ENCODE measurements around the gene SH3RF3.

SH3RF3 gene

DNA sequence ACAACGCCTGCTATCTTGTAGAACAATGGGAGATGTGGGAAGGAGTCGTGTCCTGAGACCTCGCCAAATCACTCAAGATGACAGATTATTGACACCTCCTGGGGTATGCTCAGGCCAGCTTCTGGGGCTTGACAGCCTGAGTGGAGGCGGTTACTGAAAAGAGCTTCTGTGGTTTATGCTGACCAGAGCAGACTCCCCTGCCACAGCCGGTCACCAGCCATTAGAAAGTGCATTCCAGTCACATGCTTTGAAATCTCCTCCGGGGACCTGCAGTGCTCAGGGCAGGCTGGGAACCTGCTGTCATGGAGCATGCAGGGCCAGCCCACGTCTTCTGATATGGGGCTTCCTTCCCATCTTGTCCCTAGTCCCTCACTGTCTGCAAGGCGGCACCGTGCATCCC lies 268.9 kb downstream of the SH3RF3 start:
- no peak for DNase-seq (ENCODE audit: low read depth)

GRCh38 chr2:109398366-109399015 lies 269.5 kb downstream of the SH3RF3 start:
- DNase-seq (ENCODE audit: low read depth), result no peak

DNA sequence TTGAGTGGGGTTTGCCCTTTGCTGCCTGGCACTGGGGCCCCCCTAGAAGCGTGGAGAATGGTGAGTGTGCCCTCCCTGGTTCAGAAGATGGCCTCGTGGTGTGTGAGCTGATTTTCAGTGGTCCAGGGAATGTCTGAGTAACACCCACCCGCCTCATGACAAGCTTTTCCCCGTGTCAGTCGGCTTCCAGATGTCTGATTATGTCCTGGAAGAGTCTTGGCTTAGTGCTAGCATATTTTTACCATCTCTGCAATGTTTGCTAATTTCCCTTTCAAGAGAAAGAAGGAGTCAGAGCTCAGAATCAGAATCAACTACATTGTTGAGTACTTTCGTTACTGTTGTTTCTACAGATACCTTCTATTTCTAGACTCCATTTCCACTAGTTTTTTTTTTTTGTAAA lies 270.1 kb downstream of the SH3RF3 start:
- DNase-seq (ENCODE audit: low read depth), result no peak

DNA sequence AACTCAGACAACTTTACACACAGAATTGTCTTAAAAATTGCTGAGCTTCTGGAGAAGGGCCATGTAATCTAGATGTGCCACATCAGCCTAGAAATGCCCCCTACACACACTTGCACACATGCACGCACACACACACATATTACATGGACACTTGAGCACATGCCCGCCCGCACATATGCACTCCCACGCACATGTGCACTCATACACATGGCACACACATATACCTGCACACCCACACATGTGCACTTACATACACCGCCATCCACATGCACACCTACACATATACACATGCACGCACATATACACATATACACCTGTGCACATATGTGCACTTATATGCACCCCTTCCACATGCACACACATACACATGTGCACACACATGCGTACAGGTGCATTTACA lies 271.1 kb downstream of the SH3RF3 start:
- no peak for DNase-seq (ENCODE audit: low read depth)

- DNase-seq (ENCODE audit: low read depth), result no peak
Observed at GRCh38 chr2:109401370-109401769, 272.4 kb downstream of the SH3RF3 start.

DNA sequence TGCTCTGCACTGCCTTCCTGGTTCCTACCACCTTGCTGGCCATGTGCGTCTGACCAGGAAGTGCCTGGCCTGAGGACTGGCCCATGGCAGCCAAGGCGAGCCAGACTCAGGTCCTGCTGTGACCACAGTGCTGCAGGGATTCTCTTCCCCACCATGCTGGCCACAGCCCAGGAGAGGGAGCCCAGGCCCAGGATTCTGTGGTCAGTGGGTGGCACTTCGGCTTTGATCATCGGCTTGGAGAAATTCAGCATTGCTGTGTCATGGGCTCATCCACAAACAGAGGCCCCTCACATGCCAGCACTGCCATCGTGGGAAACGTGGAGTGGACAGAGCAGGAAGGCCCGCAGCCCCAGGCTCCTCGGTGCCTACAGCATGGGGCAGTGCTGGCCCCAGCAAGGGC lies 273.2 kb downstream of the SH3RF3 start:
- DNase-seq (ENCODE audit: low read depth), result no peak

DNA sequence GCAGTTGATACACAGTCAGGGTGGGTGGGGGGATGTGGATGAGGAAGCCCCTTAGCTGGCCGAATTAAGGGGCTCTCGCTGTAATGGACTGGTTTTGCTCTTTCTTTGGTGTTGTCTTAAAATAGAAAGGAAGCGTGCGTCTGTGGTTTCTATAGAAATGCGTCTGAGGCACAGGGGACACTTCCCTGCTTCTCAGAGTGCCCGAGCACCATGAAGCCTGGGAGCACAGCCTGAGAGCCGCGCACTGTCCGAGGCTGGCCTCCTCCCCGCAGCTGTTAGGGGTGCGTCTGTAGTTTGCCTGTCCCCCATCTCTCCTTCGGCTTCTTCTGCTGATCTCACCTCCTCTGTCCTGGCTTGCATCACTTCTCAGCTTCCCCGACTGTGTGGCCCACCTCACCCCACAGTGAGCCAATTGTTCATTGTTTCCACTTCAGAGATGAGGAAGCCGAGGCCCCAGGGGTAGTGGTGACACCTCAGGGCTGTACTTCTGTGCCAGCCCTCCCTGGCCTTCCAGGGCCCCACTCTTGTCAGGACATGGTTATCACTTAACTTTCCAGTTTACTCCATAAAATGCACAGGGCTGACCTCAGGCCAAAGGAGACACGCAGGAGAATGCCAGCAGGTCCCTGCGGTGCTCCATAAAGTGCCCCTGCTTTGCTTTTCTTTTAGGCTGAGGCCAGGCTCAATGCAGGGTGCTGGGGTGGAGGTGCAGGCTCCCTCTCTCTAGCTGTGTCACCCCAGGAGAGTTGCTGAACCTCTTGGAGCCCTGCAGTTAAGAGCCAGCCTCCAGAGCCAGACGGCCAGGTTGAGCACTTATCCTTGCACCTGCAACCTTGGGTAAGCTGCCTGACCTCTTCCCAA lies 274.2 kb downstream of the SH3RF3 start:
- DNase-seq (ENCODE audit: low read depth), result no peak

DNA sequence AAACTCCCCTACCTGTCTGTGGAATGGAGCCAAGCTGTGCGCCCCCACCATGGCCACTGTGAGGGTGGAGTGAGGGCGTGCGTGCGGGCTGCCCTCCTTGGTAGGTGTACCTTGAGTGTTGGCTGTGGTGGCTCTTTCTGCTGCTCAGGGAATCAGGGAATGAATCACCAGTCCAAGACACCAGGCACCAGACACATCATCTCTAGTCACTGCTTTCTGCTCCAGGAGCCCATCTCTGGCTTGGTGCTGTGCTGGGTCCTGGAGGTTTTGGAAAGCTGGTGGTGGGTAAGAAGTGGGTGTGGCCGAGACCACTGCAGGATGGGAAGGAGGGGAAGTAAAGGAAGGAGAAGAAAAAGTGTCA lies 274.8 kb downstream of the SH3RF3 start:
- DNase-seq (ENCODE audit: low read depth), result no peak

DNA sequence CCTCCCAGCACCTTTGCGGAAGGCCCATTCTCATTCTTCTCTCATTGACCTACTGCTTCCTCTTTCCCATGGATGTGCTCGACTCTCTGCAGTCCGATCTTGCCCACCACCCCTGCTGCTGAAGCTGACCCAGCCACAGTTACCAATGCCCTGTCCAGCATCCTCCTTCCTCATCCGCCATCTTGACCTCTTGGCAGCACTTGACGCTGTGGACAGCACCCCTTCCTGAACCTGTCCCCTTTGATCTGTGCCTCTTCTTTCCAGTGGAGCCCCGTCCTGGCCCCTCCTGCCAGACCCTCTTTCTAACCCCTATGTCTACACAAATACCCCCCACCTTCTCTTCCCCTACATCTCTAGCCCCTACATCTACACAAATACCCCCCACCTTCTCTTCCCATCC lies 275.7 kb downstream of the SH3RF3 start:
- DNase-seq (ENCODE audit: low read depth), result no peak

- no peak for DNase-seq (ENCODE audit: low read depth)
Observed at GRCh38 chr2:109405873-109406272, 276.9 kb downstream of the SH3RF3 start.

DNA sequence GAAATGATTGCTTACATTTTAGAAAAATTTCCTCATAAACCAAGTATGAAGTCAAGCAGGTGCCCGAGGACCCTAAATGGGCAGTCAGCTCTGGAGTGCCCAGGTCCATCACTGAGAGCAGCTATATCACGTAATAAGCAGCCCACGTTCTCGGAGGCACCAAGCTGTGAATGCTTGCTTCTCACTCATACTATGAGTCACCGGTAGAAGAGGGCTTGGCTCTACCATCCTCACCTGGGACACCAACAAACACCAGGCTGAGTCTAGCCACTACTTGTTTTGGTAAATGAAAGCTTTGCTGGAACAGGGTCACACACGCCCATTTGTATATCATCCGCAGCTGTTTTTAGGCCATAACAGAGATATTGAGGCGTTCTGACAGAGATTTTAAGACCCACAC lies 277.3 kb downstream of the SH3RF3 start:
- DNase-seq (ENCODE audit: low read depth), result no peak

DNA sequence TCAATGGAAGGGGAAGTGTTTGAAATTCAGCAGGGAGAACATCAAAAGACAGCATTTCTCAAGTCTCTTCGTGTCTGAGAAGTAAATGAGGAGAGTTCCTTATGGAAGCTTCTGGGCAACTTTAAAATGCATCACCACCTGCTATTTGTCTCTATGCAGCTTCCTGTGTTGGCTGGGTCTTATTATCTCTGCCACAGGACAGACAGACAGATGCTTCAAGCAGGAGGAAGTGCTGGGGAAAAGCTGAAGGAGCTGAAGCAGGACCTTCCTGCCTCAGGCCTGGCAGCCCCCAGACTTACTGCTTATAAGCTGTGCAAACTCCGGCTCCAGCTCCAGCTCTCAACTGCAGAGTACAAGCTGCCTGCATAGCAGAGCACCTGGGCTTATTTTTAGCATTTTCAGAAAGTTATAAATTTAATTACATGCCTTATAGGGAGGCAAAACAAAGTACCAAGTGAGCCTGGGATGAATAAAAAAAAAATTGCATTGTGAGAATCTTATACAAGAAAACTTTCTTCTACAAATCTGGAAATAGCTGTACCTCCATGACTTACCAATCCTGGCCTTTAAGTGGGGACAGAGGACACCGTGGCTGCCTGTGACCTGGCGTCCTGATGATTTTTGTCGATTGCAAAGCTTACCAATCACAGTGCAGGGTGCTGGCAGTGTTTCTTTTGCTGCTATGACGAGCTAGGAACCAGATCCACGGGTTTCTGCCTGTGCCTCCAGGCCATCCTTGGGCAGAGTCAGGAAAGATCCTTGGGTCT lies 278.5 kb downstream of the SH3RF3 start:
- no peak for DNase-seq (ENCODE audit: low read depth)

GRCh38 chr2:109408043-109408335 lies 279.0 kb downstream of the SH3RF3 start:
- no peak for DNase-seq (ENCODE audit: low read depth)

DNA sequence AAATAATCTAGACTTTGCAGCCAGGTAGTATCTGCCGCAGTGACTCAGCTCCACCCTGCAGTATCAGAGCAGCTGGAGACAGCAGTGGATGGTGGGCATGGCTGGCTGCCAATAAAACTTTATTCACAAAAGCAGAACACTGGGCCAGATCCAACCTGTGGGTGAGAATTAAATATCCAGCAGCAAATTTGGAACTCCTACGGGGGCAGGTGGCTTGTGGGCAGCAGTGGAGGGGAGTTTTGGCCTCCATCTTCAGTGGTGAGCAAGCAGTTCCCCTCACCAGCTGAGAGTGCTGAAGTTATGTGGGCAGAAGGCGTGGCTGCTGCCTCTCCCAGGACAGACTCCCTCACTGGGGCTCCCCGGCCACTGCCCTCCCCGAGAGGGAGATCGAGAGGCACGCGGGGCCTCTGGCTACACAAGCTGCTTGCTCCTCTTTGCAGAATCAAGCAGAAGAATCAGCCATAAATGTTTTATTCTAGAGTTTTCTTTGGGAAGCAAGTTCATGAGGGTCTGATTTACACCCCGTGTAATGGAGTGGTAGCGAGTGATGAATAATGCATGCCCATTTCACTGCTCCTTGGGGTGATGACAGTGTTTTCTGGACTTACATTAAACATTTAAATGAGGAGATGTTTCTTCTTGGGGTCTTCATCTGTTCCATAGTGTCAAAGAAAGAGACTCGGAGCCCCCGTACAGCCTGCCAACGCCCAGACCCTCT lies 280.5 kb downstream of the SH3RF3 start:
- no peak for DNase-seq (ENCODE audit: low read depth)

- DNase-seq (ENCODE audit: low read depth), result no peak
Observed at GRCh38 chr2:109410039-109410815, 281.2 kb downstream of the SH3RF3 start.

- no peak for DNase-seq (ENCODE audit: low read depth)
Observed at GRCh38 chr2:109411640-109412325, 282.8 kb downstream of the SH3RF3 start.

DNA sequence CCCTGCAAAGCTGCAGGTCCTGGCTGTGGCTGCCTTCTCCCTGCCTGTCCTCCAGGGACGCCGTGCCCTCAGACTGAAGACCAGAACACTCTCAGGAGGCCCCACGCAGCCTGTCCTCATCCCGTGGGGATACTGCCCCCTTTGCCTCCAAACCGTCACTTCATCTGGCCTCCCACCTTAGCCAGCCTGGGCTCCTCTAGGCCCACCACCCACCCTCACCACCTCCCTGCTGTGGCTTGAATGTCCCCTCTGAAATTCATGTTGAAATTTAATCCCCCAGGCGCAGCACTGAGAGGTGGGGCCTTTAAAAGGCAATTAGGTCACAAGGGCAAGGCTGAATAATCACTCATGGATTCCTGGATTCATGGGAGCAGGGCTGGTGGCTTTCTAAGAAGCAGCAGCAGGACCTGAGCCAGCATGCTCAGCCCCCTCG lies 286.6 kb downstream of the SH3RF3 start:
- DNase-seq (ENCODE audit: low read depth), result no peak

DNA sequence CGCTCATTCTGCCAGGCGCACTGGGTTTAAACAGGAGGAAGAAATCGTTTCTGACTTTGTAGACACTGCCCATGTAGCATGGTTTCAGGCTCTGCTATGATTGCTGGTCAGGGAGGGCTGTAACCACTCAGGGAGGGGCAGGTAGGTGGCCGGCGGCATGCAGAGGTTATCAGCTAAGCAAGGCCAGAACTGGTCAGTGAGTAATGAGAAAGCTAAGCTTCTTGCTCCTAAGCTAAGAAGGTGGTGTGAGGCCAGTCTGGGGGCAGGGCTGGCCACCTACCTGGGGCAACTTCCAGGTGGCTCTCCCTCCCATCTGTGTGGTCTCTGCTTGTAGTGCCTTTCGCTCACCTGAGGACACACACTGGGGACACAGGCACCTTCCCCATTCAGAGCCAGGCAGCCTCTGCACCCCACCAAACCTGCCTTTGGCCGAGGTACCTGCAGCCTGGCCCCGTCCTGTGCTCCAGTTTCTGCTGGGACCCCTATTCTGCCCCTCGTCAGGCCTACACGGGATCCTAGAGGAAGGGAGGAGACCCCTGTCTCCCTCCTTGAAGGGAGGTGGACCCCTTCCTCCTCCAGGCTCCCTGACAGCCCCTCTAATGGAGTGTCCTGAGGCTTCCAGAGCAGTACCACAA lies 288.8 kb downstream of the SH3RF3 start:
- no peak for DNase-seq (ENCODE audit: low read depth)

- no peak for DNase-seq (ENCODE audit: low read depth)
Observed at GRCh38 chr2:109418716-109419115, 289.7 kb downstream of the SH3RF3 start.

DNA sequence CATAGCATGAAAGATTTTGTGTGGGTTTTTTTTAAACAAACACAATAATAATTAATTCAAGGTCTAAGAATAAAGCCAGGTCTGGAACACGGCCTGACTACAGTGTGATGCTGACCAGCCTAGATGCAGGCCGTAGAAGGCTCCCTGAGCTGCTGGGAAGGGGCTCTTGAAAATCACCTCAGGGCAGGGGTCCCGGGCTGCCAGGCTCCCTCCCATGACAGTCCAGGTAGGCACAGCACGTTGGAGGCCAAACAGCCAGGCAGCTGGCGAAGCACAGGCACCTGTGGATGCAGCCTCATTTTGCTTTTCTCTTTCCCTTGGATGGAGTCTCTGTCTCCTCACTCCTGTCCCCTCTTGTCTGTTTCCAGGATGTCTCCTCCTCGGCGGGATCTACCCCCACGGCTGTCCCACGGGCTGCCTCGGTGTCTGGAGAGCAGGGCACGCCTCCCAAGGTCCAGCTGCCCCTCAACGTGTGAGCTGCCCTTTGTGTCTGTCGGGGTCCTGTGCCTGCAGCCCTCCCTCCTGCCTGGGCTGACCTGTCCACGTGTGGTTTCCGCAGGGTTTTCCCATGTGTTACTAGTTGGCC lies 290.3 kb downstream of the SH3RF3 start:
- no peak for DNase-seq (ENCODE audit: low read depth)

Measured in activated T-helper 1 cell treated with Interleukin-2 at 50 U/mL for 16 hours (primary cell).